Germinal center (tissue), 1 donor: ENCODE measurements around the gene SIRT4.
"Not testable (repeated sequence)": the region's sequence is repeated elsewhere in the genome, so short reads cannot be mapped to it uniquely, and the experiment has no call there.

Source experiments
- DNase-seq: peaks from one replicate; pipeline ENCODE4 v3.0.0; 2012; ENCODE audit warnings: mixed read lengths, low spot score

SIRT4 gene

GRCh38 chr12:120335447-120335846, 33.3 kb downstream of the SIRT4 start:
- not testable (repeated sequence) for DNase-seq

- DNase-seq = not testable (repeated sequence)
These were observed 34.3 kb downstream of the SIRT4 start for GRCh38 chr12:120336392-120336791.

GRCh38 chr12:120337730-120338129, 35.6 kb downstream of the SIRT4 start:
- no peak for DNase-seq

GRCh38 chr12:120339256-120339655, 37.1 kb downstream of the SIRT4 start:
- DNase-seq = no peak

- DNase-seq = no peak
These were observed 40.3 kb downstream of the SIRT4 start for GRCh38 chr12:120342175-120343038.

GRCh38 chr12:120343039-120343537, 41.0 kb downstream of the SIRT4 start:
- DNase-seq = no peak

GRCh38 chr12:120343692-120344091, 41.6 kb downstream of the SIRT4 start:
- DNase-seq = no peak

GRCh38 chr12:120346031-120346430, 43.9 kb downstream of the SIRT4 start:
- DNase-seq = no peak

GRCh38 chr12:120346681-120347080, 44.6 kb downstream of the SIRT4 start:
- DNase-seq = no peak

GRCh38 chr12:120347766-120348165, 45.6 kb downstream of the SIRT4 start:
- no peak for DNase-seq

GRCh38 chr12:120350576-120351350, 48.6 kb downstream of the SIRT4 start:
- DNase-seq = no peak

- no peak for DNase-seq
These were observed 50.0 kb downstream of the SIRT4 start for GRCh38 chr12:120352117-120352516.

GRCh38 chr12:120353136-120353535, 51.0 kb downstream of the SIRT4 start:
- DNase-seq = no peak

- no peak for DNase-seq
These were observed 51.6 kb downstream of the SIRT4 start for GRCh38 chr12:120353556-120354317.

GRCh38 chr12:120356567-120357030, 54.5 kb downstream of the SIRT4 start:
- DNase-seq = peak; percentile 83

- DNase-seq = no peak
These were observed 55.0 kb downstream of the SIRT4 start for GRCh38 chr12:120357104-120357503.

GRCh38 chr12:120358412-120359100, 56.4 kb downstream of the SIRT4 start:
- DNase-seq = no peak

GRCh38 chr12:120359128-120359527, 57.0 kb downstream of the SIRT4 start:
- no peak for DNase-seq

GRCh38 chr12:120361506-120362208, 59.5 kb downstream of the SIRT4 start:
- peak; percentile 82 for DNase-seq
